Fibroblast of upper back skin (primary cell): Measurements from ENCODE around the gene ALG9.

ENCODE experiments used
- DNase-seq: peaks from one replicate; pipeline ENCODE4 v3.0.0-alpha.2; 2013

ALG9 gene

DNA sequence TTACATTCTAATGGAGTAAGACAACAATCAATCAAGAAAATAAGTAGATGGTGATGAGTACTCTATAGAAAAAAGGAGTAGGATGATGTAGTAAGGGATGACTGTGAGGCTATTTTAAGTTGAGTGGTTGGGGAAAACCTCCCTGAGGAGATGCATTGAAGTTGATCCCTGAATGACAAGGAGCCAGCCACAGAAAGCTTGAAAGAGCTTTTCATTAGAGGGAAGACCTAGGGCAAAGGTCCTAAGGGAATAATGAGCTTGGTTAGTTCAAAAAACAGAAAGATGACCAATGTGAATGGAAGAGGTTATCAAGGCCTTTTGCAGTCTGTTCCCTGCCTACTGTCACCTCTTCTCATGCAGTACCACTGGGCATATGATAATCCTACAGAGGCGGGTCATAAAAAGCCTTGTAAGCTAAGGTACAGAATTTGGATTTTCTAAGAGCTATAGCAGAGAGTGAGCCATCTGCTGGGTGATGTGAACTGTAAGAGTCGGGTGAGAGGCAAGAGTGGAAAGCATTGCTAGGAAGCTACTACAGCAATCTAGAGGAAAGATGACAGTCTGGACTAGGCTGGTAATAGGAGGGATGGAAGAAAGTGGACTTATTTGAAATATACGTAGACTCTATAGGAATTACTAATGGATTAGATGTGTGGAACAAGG lies 108.3 kb downstream of the ALG9 start:
- DNase-seq = no peak

GRCh38 chr11:111762526-111762925 lies 108.9 kb downstream of the ALG9 start:
- no peak for DNase-seq

DNA sequence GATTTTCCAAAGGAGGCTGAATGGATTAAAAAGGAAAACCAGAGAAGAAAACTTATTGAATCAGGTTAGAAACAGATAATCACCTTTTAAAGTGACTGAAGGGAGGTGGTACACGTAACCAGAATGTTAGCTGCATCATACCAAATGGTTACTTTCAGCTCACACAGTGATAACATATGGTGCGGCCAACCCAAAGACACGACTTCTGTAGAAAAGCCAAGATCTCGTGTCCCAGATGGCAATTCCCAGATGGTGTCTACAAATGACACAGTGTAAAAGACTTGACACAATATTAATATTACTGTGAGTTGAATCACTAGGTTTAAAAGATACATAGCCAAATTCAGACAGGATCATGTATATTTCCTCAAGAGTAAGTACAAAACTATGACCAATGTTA lies 110.3 kb downstream of the ALG9 start:
- DNase-seq = no peak

- DNase-seq = no peak
Observed at GRCh38 chr11:111759778-111760407, 111.5 kb downstream of the ALG9 start.

DNA sequence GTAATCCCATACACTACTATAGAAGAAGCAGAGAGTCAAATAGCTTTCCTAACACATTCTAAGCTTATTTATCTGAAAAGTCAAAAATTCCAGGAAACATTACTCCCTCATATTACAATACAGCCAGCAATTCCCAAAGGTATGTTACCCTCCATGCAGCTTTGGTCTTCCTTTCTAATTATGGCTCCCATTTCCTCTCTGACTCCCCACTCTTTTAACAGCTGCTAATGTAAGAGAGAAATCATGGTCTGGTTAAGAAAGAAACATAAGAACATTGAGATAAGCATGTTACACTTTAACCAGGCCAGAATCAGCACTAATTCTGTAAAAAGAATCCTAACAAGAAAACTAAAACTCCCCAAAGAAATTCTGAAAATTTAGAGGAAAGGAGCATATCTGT lies 112.0 kb downstream of the ALG9 start:
- DNase-seq = no peak

DNA sequence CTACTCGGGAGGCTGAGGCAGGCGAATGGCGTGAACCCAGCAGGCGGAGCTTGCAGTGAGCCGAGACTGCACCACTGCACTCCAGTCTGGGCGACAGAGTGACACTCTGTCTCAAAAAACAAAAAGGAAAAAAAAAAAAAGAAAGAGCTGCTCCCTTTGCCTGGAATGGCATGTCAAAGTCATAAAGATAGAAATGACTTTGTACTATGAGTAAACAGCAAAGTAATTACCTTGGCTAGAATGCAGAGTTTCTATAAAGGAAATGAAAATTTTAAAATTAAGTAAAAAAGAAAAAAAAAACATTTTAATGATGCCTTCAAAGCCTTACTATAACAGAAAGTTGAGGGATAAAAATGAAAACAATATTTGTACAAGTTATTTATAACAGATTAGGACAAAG lies 115.3 kb downstream of the ALG9 start:
- no peak for DNase-seq

- no peak for DNase-seq
Observed at GRCh38 chr11:111749646-111750045, 121.7 kb downstream of the ALG9 start.

GRCh38 chr11:111748035-111748804 lies 123.2 kb downstream of the ALG9 start:
- no peak for DNase-seq

DNA sequence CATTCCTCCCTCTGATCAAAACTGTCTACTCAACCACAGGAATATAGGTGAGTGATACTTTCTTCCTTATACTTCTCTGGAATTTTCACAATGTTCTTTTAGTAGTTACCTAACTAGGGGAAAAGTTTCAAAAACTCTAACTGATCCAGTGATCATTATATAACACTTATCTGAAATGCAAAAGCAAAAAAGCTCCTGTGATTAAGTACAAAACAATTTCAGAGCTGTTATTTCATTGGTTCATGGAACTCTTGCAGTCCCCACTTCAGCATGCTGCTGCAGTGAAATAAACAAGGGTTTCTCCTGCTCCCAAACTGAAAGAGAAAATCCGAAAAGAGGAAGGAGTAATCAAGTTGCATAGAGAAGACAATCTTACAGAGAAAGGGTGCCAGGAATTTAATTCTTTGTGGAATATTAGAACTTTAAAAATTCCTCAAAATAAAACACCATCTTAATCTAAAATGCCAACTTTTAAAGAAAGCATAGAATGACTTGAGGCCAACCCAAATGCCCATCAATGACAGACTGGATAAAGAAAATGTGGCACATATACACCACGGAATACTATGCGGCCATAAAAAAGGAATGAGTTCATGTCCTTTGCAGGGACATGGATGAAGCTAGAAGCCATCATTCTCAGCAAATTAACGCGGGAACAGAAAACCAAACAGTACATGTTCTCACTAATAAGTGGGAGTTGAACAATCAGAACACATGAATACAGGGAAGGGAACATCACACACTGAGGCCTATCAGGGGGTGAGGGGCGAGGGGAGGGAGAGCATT lies 125.5 kb downstream of the ALG9 start:
- peak; percentile 55 for DNase-seq

GRCh38 chr11:111743700-111744099 lies 127.7 kb downstream of the ALG9 start:
- DNase-seq = no peak

GRCh38 chr11:111741751-111742150 lies 129.6 kb downstream of the ALG9 start:
- no peak for DNase-seq

DNA sequence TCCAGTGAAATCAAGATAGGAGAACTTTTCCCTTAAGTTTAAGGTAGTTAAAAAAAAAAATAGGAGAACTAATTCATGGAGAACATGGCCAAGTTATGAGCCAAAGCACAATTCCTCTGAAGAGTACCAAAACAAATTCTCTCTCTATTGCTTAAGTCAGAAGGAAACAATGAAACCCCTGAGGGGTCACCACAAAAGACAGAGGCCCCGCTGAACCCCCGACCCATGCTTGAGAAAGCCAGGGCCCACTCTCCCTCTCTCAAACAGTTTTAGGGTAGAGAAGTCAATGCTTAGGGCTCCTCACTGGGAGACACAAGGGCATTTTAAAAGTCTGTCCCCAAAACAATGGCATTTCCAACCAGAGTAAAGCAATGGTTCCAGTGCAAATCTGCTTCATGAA lies 132.1 kb downstream of the ALG9 start:
- no peak for DNase-seq

- no peak for DNase-seq
Observed at GRCh38 chr11:111737444-111738210, 133.8 kb downstream of the ALG9 start.

DNA sequence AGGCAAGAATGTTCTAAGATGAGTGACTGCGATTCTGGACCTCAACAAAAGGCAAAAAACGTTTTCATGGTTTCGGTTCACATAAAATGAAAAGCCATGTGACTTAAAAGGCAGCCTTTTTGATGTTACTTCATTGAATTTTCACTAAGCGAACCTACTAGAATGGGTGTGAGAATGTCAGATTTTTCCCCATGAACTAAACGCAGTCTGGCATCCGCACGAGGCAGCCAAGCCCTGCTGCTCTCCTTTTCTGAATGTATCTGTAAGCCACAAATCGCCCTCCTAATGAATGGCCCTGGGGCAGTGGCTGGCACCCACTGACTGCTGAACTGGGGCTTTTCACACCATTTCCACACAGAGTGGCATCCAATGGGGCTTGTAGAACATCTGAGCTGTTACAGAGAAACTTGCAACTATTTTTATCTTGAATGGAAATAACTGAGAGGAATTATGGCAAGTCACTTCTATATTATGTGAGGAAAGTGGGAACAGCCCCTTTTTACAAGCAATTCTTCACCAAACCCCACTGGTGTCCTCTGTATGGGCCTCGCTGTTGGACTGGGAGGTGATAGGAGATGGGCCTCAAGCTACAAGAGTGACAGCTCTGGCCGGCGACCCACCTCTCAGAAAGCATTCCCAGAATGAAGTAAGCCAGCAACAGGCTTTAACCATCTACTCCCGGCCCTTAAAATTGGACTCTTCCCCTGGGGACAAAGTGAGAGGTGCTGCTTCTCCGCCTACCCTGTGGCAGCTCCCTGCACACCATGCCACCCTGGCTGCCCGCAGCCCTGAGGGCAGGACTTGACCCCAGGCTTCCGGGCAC lies 134.5 kb downstream of the ALG9 start:
- DNase-seq = no peak
